Measurements from ENCODE around the gene SUN1. TPM values are rescaled to one million over a fixed set of nuclear protein-coding genes. Genes with fewer than 3 reads are reported as not detected.
A peak's percentile ranks its signal among the peaks of the same experiment; 100 is the strongest.
"Not testable (repeated sequence)": the region's sequence is repeated elsewhere in the genome, so short reads cannot be mapped to it uniquely, and the experiment has no call there.

Gene SUN1
- polyA plus RNA-seq, 3 donors, result 122 to 172 (median 168) TPM

GRCh38 chr7:917255-918117 lies 85.2 kb downstream of the SUN1 start:
- no peak for DNase-seq

- DNase-seq, result no peak
These were observed 85.8 kb downstream of the SUN1 start for GRCh38 chr7:918118-918425.

GRCh38 chr7:918441-919113 lies 86.3 kb downstream of the SUN1 start:
- no peak for DNase-seq

- DNase-seq, result no peak
These were observed 86.8 kb downstream of the SUN1 start for GRCh38 chr7:919114-919442.

GRCh38 chr7:919924-920341 lies 87.7 kb downstream of the SUN1 start:
- no peak for DNase-seq

- DNase-seq, result no peak
These were observed 88.2 kb downstream of the SUN1 start for GRCh38 chr7:920351-921070.

- DNase-seq, result no peak
These were observed 88.8 kb downstream of the SUN1 start for GRCh38 chr7:921071-921461.

- no peak for DNase-seq
These were observed 89.5 kb downstream of the SUN1 start for GRCh38 chr7:921581-922333.

GRCh38 chr7:922334-923107 lies 90.2 kb downstream of the SUN1 start:
- DNase-seq, result no peak

- peak; percentile 67 for DNase-seq
These were observed 91.1 kb downstream of the SUN1 start for GRCh38 chr7:923108-924041.

GRCh38 chr7:924042-924441 lies 91.8 kb downstream of the SUN1 start:
- DNase-seq, result not testable (repeated sequence)

Other genes starting within 250 kb of the SUN1 start
- gene DNAAF5, start 105.8 kb upstream of the SUN1 start, polyA plus RNA-seq (ENCODE audit: insufficient read length in 3 of 3), result 10 to 100 TPM; 39.8 to 43.8 (median 39.9) TPM
- 10 to 100 TPM; 38.9 to 42.7 (median 39.9) TPM for gene PRKAR1B, start 105.2 kb upstream of the SUN1 start, polyA plus RNA-seq (ENCODE audit: insufficient read length in 3 of 3)
- gene GET4, start 44.1 kb downstream of the SUN1 start, polyA plus RNA-seq (ENCODE audit: insufficient read length in 3 of 3), result 10 to 100 TPM; 45.2 to 62.0 (median 61.0) TPM
- gene ADAP1, start 122.2 kb downstream of the SUN1 start, polyA plus RNA-seq (ENCODE audit: insufficient read length in 3 of 3), result 10 to 100 TPM; 13.6 to 22.9 (median 17.3) TPM
- gene COX19, start 143.1 kb downstream of the SUN1 start, polyA plus RNA-seq (ENCODE audit: insufficient read length in 3 of 3), result 10 to 100 TPM; 10.5 to 17.3 (median 16.3) TPM
- 1 to 10 TPM; 3.3 to 4.3 (median 3.3) TPM for gene CYP2W1, start 150.7 kb downstream of the SUN1 start, polyA plus RNA-seq (ENCODE audit: insufficient read length in 3 of 3)
- 1 to 10 TPM; 3.7 to 4.8 (median 4.7) TPM for gene GPR146, start 212.1 kb downstream of the SUN1 start, polyA plus RNA-seq (ENCODE audit: insufficient read length in 3 of 3)